H1 (cell line): ENCODE data around the gene ATM. TPM values are rescaled to one million over a fixed set of nuclear protein-coding genes. Genes with fewer than 3 reads are reported as not detected.
"Not testable (repeated sequence)": the region's sequence is repeated elsewhere in the genome, so short reads cannot be mapped to it uniquely, and the experiment has no call there.

Experiments used
- CTCF ChIA-PET: fragments of 300-600 bp; sonication (Branson Sonifier 250); formaldehyde crosslinking; loops from one replicate; lab custom pipeline; 2021; ENCODE audit not compliant: partially characterized antibody; lab: Charles Lee
- POLR2A ChIA-PET: fragments of 300-600 bp; sonication (Branson Sonifier 250); formaldehyde crosslinking; loops from one replicate; lab custom pipeline; 2021; ENCODE audit warnings: inconsistent platforms; ENCODE audit not compliant: partially characterized antibody; lab: Charles Lee
- DNase-seq, 2 experiments: peaks; one replicate each; pipeline versions ENCODE4 v3.0.0 to v3.0.0-alpha.2; 2010 to 2022; ENCODE audit warnings: low spot score in 2 of 2, low read depth in 1 of 2, mixed read lengths in 1 of 2
- FAIRE-seq: peaks from 2 replicates; lab custom pipeline; 2011; peaks lifted over from hg19 to GRCh38; lab: Jason Lieb, UNC
- H2AFZ ChIP-seq: 2 replicates; pipeline ENCODE4 v1.8.1; 2012; ENCODE audit warnings: low read length, inconsistent platforms
- H2AK5ac ChIP-seq: 2 replicates; pipeline ENCODE4 v1.6.1; 2013; ENCODE audit warnings: low read depth, low read length
- H2BK120ac ChIP-seq: replicated peaks from 2 replicates; pipeline ENCODE3; 2013; ENCODE audit warnings: low read depth, low read length, inconsistent platforms
- H2BK12ac ChIP-seq: 2 replicates; pipeline ENCODE4 v1.6.1; 2013; ENCODE audit warnings: low read depth, low read length
- H2BK15ac ChIP-seq: 2 replicates; pipeline ENCODE4 v1.6.1; 2013; ENCODE audit warnings: low read length
- H2BK20ac ChIP-seq: 2 replicates; pipeline ENCODE4 v1.6.1; 2013; ENCODE audit warnings: low read length
- H2BK5ac ChIP-seq: 2 replicates; pipeline ENCODE4 v1.6.1; 2013; ENCODE audit warnings: low read depth, low read length
- H3K14ac ChIP-seq: 2 replicates; pipeline ENCODE4 v1.6.1; 2013; ENCODE audit warnings: inconsistent platforms; ENCODE audit not compliant: insufficient read length
- H3K18ac ChIP-seq: 2 replicates; pipeline ENCODE4 v1.6.1; 2013; ENCODE audit warnings: low read length; ENCODE audit errors: extremely low read depth
- H3K23ac ChIP-seq: 2 replicates; pipeline ENCODE4 v1.6.1; 2013; ENCODE audit warnings: inconsistent platforms; ENCODE audit not compliant: insufficient read length
- H3K23me2 ChIP-seq: 2 replicates; pipeline ENCODE4 v1.6.1; 2013; ENCODE audit warnings: low read depth, low read length
- H3K27ac ChIP-seq: 2 replicates; pipeline ENCODE4 v1.6.1; 2011; ENCODE audit warnings: low read depth, low read length, inconsistent platforms
- H3K27me3 ChIP-seq, 4 experiments: replicated peaks in 1 of 4; 1 replicate in 1 of 4; 2 replicates in 3 of 4; pipeline versions ENCODE4 v1.6.1 to v1.8.1; 2011 to 2013; ENCODE audit warnings: low read length in 3 of 4, mild to moderate bottlenecking in 3 of 4, inconsistent platforms in 2 of 4, mixed read lengths in 2 of 4, moderate library complexity in 1 of 4; ENCODE audit not compliant: control insufficient read depth in 3 of 4, insufficient read depth in 3 of 4; ENCODE audit errors: extremely low read depth in 1 of 4
- H3K36me3 ChIP-seq, 4 experiments: 2 replicates each; pipeline versions ENCODE4 v1.6.1 to v1.8.1; 2011 to 2013; ENCODE audit warnings: mild to moderate bottlenecking in 4 of 4, low read length in 3 of 4, moderate library complexity in 2 of 4, control low read depth in 1 of 4, inconsistent platforms in 1 of 4; ENCODE audit not compliant: insufficient read depth in 4 of 4, control insufficient read depth in 2 of 4
- H3K4ac ChIP-seq: replicated peaks from 2 replicates; pipeline ENCODE3; 2013; ENCODE audit warnings: low read length, low read depth, mixed read lengths, inconsistent platforms; ENCODE audit not compliant: insufficient read length
- H3K4me1 ChIP-seq, 4 experiments: replicated peaks in 1 of 4; 1 replicate in 1 of 4; 2 replicates in 3 of 4; pipeline versions ENCODE4 v1.6.1 to v1.8.1; 2011 to 2013; ENCODE audit warnings: low read length in 3 of 4, inconsistent platforms in 2 of 4, mixed read lengths in 1 of 4; ENCODE audit not compliant: insufficient read depth in 4 of 4, control insufficient read depth in 3 of 4
- H3K4me2 ChIP-seq, 2 experiments: 2 replicates each; pipeline versions ENCODE4 v1.6.1 to v1.8.1; 2011 to 2013; ENCODE audit warnings: low read depth in 2 of 2, low read length in 2 of 2, control low read depth in 1 of 2, inconsistent platforms in 1 of 2, mild to moderate bottlenecking in 1 of 2; ENCODE audit not compliant: insufficient read depth in 1 of 2
- H3K4me3 ChIP-seq, 4 experiments: fragments of 200-600, 300-600 bp in 1 of 4; sonication (generic), shearing (Covaris generic), sonication (Bioruptor Twin) in 1 of 4; 2 replicates each; pipeline versions ENCODE4 v1.5.1 to v1.8.1; 2011 to 2016; ENCODE audit warnings: low read length in 4 of 4, low read depth in 3 of 4, control low read depth in 2 of 4, inconsistent platforms in 2 of 4, mild to moderate bottlenecking in 2 of 4, mixed read lengths in 1 of 4, moderate library complexity in 1 of 4; ENCODE audit not compliant: insufficient read depth in 2 of 4; ENCODE audit errors: extremely low read depth in 1 of 4
- H3K56ac ChIP-seq: replicated peaks from 2 replicates; pipeline ENCODE3; 2013; ENCODE audit warnings: low read depth, mild to moderate bottlenecking, mixed read lengths, low read length, inconsistent platforms; ENCODE audit not compliant: insufficient read length
- H3K79me1 ChIP-seq: 2 replicates; pipeline ENCODE4 v1.6.1; 2013; ENCODE audit warnings: low read depth, low read length, control low read depth
- H3K79me2 ChIP-seq, 2 experiments: 2 replicates each; pipeline versions ENCODE4 v1.6.1 to v1.8.1; 2012 to 2013; ENCODE audit warnings: low read length in 2 of 2, mild to moderate bottlenecking in 2 of 2, inconsistent platforms in 1 of 2; ENCODE audit not compliant: insufficient read depth in 2 of 2, control insufficient read depth in 1 of 2
- H3K9ac ChIP-seq, 4 experiments: replicated peaks in 1 of 4; 1 replicate in 1 of 4; 2 replicates in 3 of 4; pipeline versions ENCODE4 v1.6.1 to v1.8.1; 2011 to 2013; ENCODE audit warnings: low read depth in 3 of 4, low read length in 3 of 4, control low read depth in 2 of 4, mild to moderate bottlenecking in 2 of 4, moderate library complexity in 2 of 4, inconsistent platforms in 1 of 4; ENCODE audit errors: extremely low read depth in 1 of 4
- H3K9me3 ChIP-seq, 2 experiments: 2 replicates each; pipeline versions ENCODE4 v1.6.1 to v1.8.1; 2012 to 2013; ENCODE audit warnings: mild to moderate bottlenecking in 2 of 2, moderate library complexity in 2 of 2, control low read depth in 1 of 2, inconsistent platforms in 1 of 2, low read depth in 1 of 2, low read length in 1 of 2, mixed read lengths in 1 of 2; ENCODE audit not compliant: insufficient read depth in 2 of 2
- H4K20me1 ChIP-seq, 2 experiments: replicated peaks in 1 of 2; 2 replicates each; pipeline versions ENCODE3 to v1.8.1; 2011 to 2013; ENCODE audit warnings: inconsistent platforms in 2 of 2, low read length in 2 of 2, mild to moderate bottlenecking in 1 of 2; ENCODE audit not compliant: insufficient read depth in 2 of 2, control insufficient read depth in 1 of 2
- H4K5ac ChIP-seq: 2 replicates; pipeline ENCODE4 v1.6.1; 2013; ENCODE audit warnings: low read length, low read depth, mixed read lengths, inconsistent platforms; ENCODE audit not compliant: insufficient read length
- H4K8ac ChIP-seq: 2 replicates; pipeline ENCODE4 v1.8.0; 2013; ENCODE audit warnings: mild to moderate bottlenecking, moderate library complexity, low read length, inconsistent platforms; ENCODE audit not compliant: insufficient read depth; ENCODE audit errors: extremely low read depth
- H4K91ac ChIP-seq: replicated peaks from 2 replicates; pipeline ENCODE3; 2013; ENCODE audit warnings: low read length, mixed read lengths, inconsistent platforms; ENCODE audit not compliant: insufficient read length
- WGBS, 2 experiments: shearing (Covaris generic) in 1 of 2; methylation state at CpG; one replicate each; pipeline versions ENCODE4 v1.1.6 to v1.1.7; 2013 to 2015; ENCODE audit warnings: low lambda C conversion rate in 2 of 2, mixed read lengths in 2 of 2, inconsistent platforms in 1 of 2, low coverage in 1 of 2, missing lambda C conversion rate in 1 of 2; ENCODE audit not compliant: insufficient replicate concordance in 2 of 2, insufficient coverage in 1 of 2, insufficient read length in 1 of 2; ENCODE audit errors: extremely low coverage in 1 of 2, missing lambda C conversion rate in 1 of 2; 5-methylcytosine and 5-hydroxymethylcytosine counted together
- polyA plus RNA-seq, 7 experiments: library from polyadenylated mRNA; depleted of rRNA in 3 of 7; stranded (reverse) in 5 of 7; unstranded in 2 of 7; fragments of >200 nt in 5 of 7; fragments of 200-250 nt in 2 of 7; gene quantifications; 1 replicate in 5 of 7; 2 replicates in 1 of 7; 4 replicates in 1 of 7; pipeline versions ENCODE4 v1.2.1 to v1.2.3, GENCODE V29; 2011 to 2013; ENCODE audit warnings: missing spikeins in 2 of 7, mixed read lengths in 2 of 7
- total RNA-seq: library from RNA; stranded (reverse); fragmentation: NEBNext Ultra II Directional; extraction: Animal tissue kit (Norgen Biotek cat#: 25700); gene quantifications from 2 replicates; pipeline ENCODE4 v1.2.1, GENCODE V29; 2021

The ATM gene
- total and polyA plus RNA-seq, 2 of the 8 experiments (the other 6 are each of a cell fraction or from before 2014, with no cell fraction given), result 14.9 to 55.4 TPM

DNA sequence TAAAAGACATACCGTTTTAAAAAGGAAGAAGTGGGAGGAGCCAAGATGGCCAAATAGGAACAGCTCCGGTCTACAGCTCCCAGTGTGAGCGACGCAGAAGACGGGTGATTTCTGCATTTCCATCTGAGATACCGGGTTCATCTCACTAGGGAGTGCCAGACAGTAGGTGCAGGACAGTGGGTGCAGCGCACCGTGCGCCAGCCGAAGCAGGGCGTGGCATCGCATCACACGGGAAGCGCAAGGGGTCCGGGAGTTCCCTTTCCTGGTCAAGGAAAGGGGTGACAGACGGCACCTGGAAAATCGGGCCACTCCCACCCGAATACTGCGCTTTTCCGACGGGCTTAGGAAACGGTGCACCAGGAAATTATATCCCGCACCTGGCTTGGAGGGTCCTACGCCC is 150.6 kb downstream of the ATM start:
- H2BK120ac ChIP-seq, H3K23me2 ChIP-seq, H3K18ac ChIP-seq, H3K23ac ChIP-seq, H3K27me3 ChIP-seq, H4K20me1 ChIP-seq, DNase-seq, H3K79me2 ChIP-seq, H4K8ac ChIP-seq, H2BK5ac ChIP-seq, H2AFZ ChIP-seq, H2BK15ac ChIP-seq, H4K5ac ChIP-seq, H3K9me3 ChIP-seq, H3K56ac ChIP-seq, H3K4ac ChIP-seq, H3K4me1 ChIP-seq, H2AK5ac ChIP-seq, POLR2A ChIA-PET, H3K4me2 ChIP-seq, FAIRE-seq, H3K36me3 ChIP-seq, H2BK12ac ChIP-seq, H3K27ac ChIP-seq, H3K4me3 ChIP-seq, H4K91ac ChIP-seq, H3K79me1 ChIP-seq, H2BK20ac ChIP-seq, H3K14ac ChIP-seq, H3K9ac ChIP-seq: not testable (repeated sequence)
- CTCF ChIA-PET, result interaction anchor here (1.2 kb wide), 1 partner anchor 275 kb away, joined by 3 read pairs; no protein-coding TSS in a partner anchor
- 93% methylated on average over 24 of the region's 24 CpGs; no CpG with 5 or more reads in 1 of the 2 experiments for WGBS, 2 experiments
